GM12892 (cell line): ENCODE data around the gene UBE2L3.

ENCODE experiments used
- POLR2A ChIP-seq: IDR thresholded peaks from 2 replicates; pipeline ENCODE4 v1.6.1; 2011; ENCODE audit warnings: low read depth, low read length, control low read depth
- POLR2AphosphoS5 ChIP-seq: IDR thresholded peaks from 2 replicates; pipeline ENCODE4 v1.6.1; 2011; ENCODE audit warnings: low read depth, low read length, control low read depth
- TAF1 ChIP-seq: IDR thresholded peaks from 2 replicates; pipeline ENCODE4 v1.6.1; 2011; ENCODE audit warnings: low read depth, mild to moderate bottlenecking, control low read depth, low read length, borderline replicate concordance

DNA sequence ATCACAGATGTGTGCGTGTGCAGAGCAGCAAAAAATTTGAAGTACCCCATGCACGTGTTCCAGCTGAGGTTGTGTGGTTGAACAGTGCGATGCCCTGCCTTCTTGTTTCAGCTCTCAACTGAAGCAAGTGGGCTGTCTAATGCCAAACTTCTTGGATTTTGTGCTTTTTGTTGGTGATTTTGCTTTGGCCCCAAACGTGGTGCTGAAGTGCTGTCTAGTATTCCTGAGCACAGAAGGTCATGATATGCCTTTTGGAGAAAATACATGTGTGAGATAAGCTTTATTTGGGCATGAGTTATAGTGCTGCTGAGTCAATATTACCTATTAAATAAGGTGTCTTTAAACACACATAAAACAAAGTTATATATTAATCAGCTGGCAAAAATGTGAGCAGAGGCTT lies 48.2 kb downstream of the UBE2L3 start:
- no peak for TF ChIP-seq POLR2A
- TF ChIP-seq TAF1: no peak
- no peak for TF ChIP-seq POLR2AphosphoS5
